Fibroblast of skin of left quadriceps (primary cell): ENCODE results near the gene SLC37A1.

Source experiments
- DNase-seq, 2 experiments: peaks; one replicate each; pipeline ENCODE4 v3.0.0-alpha.2; 2013; ENCODE audit warnings: low read depth in 2 of 2

Gene SLC37A1

DNA sequence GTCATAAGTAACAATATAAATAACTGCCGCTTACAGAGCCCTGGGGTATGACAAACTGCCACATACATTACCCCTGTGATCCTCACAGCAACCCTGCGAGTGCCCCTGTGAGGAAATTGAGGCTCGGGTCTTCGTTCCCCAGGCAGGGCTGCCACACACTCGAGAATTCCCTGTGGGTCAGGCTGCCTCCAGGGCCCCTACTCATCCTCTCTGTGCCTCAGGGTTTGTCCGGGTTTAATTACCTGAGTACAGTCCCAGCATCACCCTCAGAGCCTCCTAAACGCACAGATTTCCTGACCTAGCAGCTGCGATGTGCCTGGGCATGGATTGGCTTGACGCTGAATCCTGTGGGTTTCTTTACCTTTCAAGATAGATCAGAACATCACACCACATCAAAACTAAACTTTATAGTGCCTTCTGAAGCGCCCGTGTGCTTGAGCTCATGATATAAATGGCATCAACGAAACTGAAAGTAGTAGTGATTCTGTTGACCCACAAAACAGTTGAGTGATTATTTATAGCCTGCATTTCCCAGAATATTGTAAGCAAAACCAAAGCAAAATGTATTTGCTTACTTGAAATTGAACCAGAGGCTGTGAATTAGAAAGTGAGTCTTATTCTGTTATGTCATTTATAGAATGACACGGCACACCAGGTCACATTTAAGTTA, 14.0 kb downstream of the SLC37A1 start:
- no peak for DNase-seq

GRCh38 chr21:42530167-42530518, 16.5 kb downstream of the SLC37A1 start:
- no peak for DNase-seq

DNA sequence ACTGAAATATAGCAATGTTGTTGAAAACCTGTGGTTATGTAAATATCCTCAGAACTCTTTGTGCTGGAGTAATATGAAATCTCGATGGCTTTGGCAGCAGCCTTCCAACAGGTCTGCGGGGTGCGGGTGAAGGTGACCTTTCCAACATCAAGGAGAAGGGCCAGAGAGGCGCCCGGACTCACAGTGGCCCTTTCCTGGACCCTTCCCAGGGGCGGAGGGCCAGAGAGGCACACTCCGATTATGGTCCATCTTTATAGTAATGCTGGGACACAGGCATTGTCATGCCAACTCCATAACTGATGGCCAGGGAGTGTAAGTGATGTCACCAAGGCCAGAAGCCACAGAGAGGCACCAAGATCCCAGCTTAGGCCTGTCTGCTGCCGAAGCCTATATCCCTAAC, 18.1 kb downstream of the SLC37A1 start:
- DNase-seq, result no peak

DNA sequence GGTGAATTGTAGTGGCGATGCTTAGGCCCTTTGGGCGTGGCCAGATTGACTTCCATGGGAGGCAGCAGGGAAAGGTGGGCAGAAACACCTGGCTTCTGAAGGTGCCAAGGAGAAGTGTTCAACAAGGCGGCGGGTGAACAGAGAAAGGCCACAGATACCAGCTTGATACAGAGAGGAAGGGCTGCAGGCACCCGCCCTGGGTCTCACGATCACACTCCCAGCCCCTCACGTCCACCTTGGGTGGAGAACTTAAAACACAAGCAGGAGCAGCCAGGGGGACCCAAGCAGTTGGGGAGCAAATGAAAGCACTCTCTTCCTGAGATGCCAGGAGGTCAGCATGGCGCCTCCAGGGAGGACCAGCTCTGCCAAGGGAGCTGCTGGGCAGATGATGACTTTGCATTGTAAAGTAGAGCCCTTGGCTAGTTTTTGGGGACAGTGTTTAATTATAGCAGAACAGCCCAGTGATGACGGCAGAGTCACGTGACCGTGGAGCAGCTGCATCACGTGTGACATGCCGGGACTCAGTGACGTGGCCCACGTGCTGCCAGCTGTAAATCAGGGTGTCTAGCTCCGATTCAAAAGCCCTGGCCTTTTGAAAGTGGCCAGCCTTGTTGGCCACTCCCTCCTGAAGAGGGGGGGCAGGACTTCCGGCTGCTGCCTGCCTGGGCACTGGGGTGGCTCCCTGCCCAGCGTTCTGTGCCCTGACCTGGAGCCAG, 19.0 kb downstream of the SLC37A1 start:
- no peak for DNase-seq

GRCh38 chr21:42533306-42533962, 19.8 kb downstream of the SLC37A1 start:
- DNase-seq, result no peak

- DNase-seq, result no peak
These were observed 20.3 kb downstream of the SLC37A1 start for GRCh38 chr21:42533963-42534355.

- DNase-seq, result no peak
These were observed 21.0 kb downstream of the SLC37A1 start for GRCh38 chr21:42534421-42535378.

DNA sequence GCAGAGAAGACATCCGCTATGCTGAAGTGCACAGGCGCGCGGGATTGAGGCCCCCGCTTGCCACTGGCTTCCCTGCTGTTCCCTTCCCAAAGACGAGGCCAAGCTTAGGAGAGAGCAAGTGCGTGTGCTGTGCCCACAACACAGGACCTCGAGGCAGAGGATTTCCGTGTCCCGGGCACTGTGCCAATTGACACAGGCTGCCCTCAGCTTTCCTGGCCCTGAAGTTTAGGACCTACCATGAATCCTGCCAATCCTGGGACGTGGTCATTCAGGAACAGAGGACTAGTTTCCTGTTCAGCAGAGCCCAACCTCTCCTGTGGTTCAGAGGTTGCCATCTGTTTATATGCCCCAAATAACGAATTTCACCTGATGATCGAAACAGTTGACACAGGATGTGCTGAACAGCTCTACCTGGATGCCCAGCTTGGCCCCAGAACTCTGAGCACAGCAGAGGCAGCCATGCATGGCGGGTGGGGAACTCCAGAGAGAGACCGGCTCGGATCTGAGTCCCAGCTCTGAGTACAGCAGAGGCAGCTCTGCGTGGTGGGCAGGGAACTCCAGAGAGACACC, 22.0 kb downstream of the SLC37A1 start:
- DNase-seq, result no peak

DNA sequence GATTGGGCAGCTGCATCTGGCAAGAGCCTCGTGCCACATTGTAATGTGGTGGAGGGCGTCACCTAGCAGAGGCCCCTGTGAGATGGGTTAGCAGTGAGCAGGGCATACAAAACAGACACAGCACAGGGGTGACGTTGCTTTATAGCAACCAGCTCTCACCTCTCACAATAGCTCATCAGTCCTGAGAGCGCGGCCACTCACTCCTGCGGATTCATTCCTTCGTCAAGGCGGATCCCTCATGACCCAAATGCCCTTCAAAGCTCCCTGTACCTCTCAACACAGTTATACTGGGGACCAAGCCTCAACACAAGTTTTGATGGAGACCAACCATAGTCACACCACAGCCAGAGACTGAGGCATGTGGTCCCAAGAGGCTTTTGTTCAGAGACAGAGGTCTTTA, 22.9 kb downstream of the SLC37A1 start:
- no peak for DNase-seq

DNA sequence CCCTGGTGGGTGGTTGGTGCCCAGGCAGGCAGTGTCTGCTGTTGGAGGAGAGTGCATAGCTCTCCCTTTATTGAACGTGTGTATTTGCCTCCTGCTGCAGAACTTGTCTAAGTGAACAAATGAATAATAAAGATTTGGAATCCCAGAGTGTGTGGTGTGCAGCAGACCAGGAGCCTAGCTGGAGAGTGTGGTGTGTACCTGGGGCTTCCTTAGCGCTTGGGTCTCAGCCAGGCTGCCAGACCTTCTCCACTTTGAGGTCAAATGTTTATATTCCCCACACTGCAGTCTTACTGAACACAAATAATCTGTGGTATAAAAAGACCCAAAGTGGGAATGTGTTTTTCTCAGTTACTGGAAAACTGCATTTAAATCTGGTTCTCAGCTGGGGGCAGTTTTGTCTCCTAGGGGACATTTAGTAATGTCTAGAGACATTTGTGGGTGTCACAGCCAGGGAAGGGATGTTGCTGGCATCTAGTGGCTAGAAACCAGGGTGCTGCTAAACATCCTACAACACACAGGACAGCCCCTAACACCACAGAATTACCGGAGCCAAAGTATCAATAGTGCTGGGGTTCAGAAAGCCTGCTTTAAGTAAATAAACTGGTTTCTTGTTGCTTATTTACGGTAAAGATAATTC, 23.6 kb downstream of the SLC37A1 start:
- no peak for DNase-seq

DNA sequence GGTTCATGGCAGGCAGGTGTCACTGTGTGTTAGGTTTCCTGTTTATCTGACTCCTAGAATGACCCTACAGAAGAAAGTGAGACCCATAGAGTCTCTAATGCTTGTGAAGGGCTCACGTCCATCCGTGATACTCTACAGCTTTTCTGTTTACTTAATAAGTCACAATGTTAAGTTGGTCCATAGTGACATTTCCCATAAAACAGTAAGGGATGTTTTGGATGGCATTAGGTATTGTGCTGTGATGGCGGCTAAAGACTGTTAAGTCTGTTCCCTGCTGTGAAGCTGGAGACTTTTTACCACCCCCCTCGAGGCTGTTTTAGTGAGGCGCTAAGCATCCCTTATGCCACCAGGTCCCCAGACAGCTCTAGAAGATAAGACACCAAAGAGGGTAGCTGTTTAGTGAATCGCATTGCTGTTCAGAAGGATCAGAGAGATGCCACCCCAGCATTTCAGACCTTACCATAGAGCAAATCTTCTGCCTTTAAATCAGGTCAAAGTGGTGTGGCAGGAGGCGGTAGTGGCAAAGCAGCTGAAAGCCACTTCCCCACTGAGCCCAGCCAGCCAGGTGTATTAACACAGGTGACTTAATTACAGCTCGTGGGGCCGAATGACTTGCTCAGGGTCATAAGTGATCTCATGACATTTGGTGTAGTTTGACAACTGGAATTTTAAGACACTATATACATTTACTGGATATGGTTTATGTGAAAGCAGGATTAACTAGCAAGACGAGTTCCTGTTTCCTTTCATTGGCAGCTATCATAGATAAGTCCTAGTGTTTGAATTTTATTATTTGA, 25.0 kb downstream of the SLC37A1 start:
- DNase-seq, result no peak

GRCh38 chr21:42539342-42539741, 25.7 kb downstream of the SLC37A1 start:
- DNase-seq, result no peak

DNA sequence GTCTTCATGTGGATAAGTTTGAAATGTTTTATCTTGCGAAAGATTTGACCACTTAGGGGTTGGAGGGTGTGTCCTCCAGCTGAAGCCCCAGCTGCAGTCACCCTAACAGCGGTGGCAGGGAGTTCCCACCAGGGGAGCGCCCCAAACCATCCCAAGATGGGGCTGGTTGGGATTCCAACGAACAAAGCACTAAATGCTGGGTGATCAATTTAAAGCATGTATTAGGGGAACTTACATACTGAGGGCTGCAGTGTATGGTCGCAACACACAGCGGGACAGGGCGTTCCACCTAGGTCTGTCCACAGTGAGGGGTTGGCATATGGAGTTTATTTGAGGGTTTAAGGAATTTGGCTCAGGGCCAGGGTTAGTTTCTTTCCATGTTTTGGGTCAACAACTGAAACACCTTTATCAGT, 26.3 kb downstream of the SLC37A1 start:
- no peak for DNase-seq

DNA sequence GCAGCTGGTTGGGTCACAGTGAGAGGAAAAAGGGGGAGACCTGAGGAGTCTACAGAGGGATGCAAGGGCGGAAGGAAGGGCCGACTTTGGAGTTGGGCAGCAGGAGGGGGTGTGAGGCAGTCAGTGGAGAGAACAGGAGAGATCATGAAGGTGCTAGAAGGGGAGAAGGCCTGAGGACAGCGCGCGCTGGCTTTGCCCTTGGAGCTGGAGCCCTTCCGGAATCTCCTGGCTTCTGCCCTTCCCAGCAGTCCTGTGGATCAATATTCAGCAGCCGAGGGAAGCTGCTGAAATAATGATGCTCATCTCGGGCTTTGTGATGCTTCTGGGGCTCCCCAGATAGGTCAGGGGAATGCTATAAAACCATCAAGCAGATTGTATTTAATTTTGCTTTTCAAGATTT, 26.7 kb downstream of the SLC37A1 start:
- DNase-seq, result no peak

DNA sequence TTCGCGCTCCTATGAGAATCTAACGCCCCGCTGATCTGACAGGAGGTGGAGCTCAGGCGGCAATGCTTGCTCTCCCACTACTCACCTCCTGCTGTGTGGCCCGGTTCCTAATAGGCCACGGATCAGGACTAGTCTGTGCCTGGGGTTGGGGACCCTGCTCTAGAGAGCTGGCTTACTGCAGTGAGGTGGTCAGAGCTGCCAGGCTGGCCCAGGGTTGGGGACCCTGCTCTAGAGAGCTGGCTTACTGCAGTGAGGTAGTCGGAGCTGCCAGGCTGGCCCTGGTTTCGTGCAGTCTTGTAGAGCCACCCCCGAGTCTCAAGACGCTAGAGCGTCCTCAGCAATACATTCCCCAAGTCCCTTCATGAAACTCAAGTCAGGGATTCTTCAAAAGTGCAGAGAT, 27.5 kb downstream of the SLC37A1 start:
- DNase-seq, result no peak

DNA sequence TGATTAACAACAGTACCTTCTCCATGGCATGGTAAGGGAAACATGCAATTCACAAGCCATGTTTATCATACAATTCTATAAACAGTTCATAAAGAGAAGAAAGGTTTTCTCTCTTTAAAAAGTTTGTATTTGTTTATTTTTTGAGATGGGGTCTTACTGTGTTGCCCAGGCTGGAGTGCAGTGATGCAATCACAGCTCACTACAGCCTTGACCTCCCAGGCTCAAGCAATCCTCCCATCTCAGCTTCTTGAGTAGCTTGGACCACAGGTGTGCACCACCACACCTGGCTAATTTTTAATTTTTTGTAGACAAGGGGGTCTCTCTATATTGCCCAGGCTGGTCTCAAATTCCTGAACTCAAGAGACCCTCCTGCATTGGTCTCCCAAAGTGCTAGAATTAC, 28.0 kb downstream of the SLC37A1 start:
- DNase-seq, result no peak

- DNase-seq, result no peak
These were observed 28.5 kb downstream of the SLC37A1 start for GRCh38 chr21:42542196-42542595.

GRCh38 chr21:42542596-42542995, 28.9 kb downstream of the SLC37A1 start:
- no peak for DNase-seq

- no peak for DNase-seq
These were observed 29.6 kb downstream of the SLC37A1 start for GRCh38 chr21:42543106-42543847.

DNA sequence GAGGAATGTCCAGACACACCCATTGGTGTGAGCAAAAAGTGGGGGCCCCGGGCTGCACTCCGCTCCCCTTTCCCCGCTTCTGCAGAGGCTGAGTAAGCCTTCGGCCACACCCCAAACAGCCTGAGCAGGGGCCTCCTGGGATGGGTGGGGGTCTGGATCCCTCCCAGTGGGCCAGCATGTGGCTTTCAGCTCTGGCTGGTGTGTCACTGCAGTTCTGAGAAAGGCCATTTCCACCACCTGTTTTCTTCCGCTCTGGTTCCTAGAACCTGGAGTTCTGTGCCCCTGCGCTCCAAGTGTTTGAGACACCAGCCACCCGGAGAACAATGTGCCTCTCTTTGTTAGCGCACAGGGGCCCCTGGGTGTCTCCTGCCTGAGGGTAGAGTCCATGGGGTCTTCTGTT, 30.9 kb downstream of the SLC37A1 start:
- DNase-seq, result no peak
